HCT116 (cell line): ENCODE data around the gene HHAT.

ENCODE experiments used
- CEBPB ChIP-seq: IDR thresholded peaks from 2 replicates; pipeline ENCODE4 v1.6.1; 2012; ENCODE audit warnings: low read depth
- CTCF ChIP-seq, 3 experiments: fragments of 200-600 bp in 1 of 3; sonication (generic) in 1 of 3; IDR thresholded peaks in 2 of 3; conservative IDR thresholded peaks in 1 of 3; 2 replicates each; pipeline ENCODE4 v1.5.1; 2012 to 2017; ENCODE audit warnings: low read depth in 2 of 3, low read length in 2 of 3, antibody characterized with exemption in 1 of 3, borderline replicate concordance in 1 of 3, control low read depth in 1 of 3, mild to moderate bottlenecking in 1 of 3, mixed read lengths in 1 of 3, mixed run types in 1 of 3, moderate library complexity in 1 of 3; ENCODE audit not compliant: insufficient read depth in 1 of 3
- EZH2 ChIP-seq: fragments of 200-600 bp; sonication (generic); IDR thresholded peaks from 2 replicates; pipeline ENCODE4 v1.6.1; 2017; ENCODE audit warnings: antibody characterized with exemption, mixed run types
- MAX ChIP-seq: IDR thresholded peaks from 2 replicates; pipeline ENCODE4 v1.6.1; 2012
- POLR2A ChIP-seq: IDR thresholded peaks from 2 replicates; pipeline ENCODE4 v1.7.0; 2011; ENCODE audit warnings: borderline replicate concordance; ENCODE audit not compliant: insufficient read depth, insufficient read length; ENCODE audit errors: extremely low read depth
- POLR2AphosphoS5 ChIP-seq: IDR thresholded peaks from 2 replicates; pipeline ENCODE4 v1.6.1; 2011; ENCODE audit warnings: mild to moderate bottlenecking, low read depth, low read length, moderate library complexity
- RAD21 ChIP-seq: IDR thresholded peaks from 2 replicates; pipeline ENCODE4 v1.6.1; 2012; ENCODE audit warnings: low read depth, mild to moderate bottlenecking
- SIN3A ChIP-seq: IDR thresholded peaks from 2 replicates; pipeline ENCODE4 v1.6.1; 2012; ENCODE audit warnings: low read depth
- YY1 ChIP-seq: IDR thresholded peaks from 2 replicates; pipeline ENCODE4 v1.6.1; 2011; ENCODE audit warnings: low read length, low read depth, moderate library complexity, mild to moderate bottlenecking; ENCODE audit not compliant: insufficient replicate concordance; ENCODE audit errors: extremely low read depth
- TF ChIP-seq, protein P1 (sequence below): IDR thresholded peaks from 2 replicates; pipeline ENCODE4 v1.6.1; 2012; ENCODE audit warnings: low read depth
- TF ChIP-seq, protein P2 (sequence below): IDR thresholded peaks from 2 replicates; pipeline ENCODE4 v1.6.1; 2012

DNA sequence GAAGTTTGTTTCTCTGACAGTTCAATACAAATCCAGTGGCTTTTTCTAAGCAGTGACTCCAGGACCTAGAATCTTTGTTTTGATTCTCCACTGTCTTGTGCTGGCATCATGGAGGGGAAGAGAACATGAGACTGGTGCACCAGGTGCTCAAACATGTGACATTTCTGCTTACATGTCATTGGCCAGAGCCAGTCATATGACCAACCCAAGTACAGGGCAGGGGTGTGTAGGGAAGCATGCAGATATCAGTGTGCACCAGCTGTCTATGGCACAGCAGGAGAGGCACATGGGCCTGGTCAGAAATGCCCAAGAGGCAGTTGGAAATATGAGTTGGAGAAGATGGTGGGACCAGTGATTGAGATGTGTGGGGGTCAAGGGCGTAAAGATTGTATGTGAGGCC, 297.0 kb downstream of the HHAT start:
- TF ChIP-seq CTCF (IDR thresholded peaks at IDR 0.05 in 2 of 3, conservative IDR thresholded peaks at IDR 0.05 in 1 of 3; ENCODE audit: borderline replicate concordance in 1 of 3, insufficient read depth in 1 of 3, low read depth in 2 of 3, low read length in 2 of 3) (no peak), POLR2A (no peak), RAD21 (no peak), SIN3A (no peak), YY1 (no peak), EZH2 (no peak), CEBPB (no peak), POLR2AphosphoS5 (no peak), MAX (no peak)
- TF ChIP-seq, protein P1, sequence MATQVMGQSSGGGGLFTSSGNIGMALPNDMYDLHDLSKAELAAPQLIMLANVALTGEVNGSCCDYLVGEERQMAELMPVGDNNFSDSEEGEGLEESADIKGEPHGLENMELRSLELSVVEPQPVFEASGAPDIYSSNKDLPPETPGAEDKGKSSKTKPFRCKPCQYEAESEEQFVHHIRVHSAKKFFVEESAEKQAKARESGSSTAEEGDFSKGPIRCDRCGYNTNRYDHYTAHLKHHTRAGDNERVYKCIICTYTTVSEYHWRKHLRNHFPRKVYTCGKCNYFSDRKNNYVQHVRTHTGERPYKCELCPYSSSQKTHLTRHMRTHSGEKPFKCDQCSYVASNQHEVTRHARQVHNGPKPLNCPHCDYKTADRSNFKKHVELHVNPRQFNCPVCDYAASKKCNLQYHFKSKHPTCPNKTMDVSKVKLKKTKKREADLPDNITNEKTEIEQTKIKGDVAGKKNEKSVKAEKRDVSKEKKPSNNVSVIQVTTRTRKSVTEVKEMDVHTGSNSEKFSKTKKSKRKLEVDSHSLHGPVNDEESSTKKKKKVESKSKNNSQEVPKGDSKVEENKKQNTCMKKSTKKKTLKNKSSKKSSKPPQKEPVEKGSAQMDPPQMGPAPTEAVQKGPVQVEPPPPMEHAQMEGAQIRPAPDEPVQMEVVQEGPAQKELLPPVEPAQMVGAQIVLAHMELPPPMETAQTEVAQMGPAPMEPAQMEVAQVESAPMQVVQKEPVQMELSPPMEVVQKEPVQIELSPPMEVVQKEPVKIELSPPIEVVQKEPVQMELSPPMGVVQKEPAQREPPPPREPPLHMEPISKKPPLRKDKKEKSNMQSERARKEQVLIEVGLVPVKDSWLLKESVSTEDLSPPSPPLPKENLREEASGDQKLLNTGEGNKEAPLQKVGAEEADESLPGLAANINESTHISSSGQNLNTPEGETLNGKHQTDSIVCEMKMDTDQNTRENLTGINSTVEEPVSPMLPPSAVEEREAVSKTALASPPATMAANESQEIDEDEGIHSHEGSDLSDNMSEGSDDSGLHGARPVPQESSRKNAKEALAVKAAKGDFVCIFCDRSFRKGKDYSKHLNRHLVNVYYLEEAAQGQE = no peak
- TF ChIP-seq, protein P2, sequence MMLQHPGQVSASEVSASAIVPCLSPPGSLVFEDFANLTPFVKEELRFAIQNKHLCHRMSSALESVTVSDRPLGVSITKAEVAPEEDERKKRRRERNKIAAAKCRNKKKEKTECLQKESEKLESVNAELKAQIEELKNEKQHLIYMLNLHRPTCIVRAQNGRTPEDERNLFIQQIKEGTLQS = no peak
